Regular cardiac myocyte (primary cell): ENCODE data around the gene DDX3X. TPM values are rescaled to one million over a fixed set of nuclear protein-coding genes. Genes with fewer than 3 reads are reported as not detected.

Experiments
- total RNA-seq: library from RNA; depleted of rRNA; stranded (reverse); fragments of >200 nt; gene quantifications from 2 replicates; pipeline ENCODE4 v1.2.3, GENCODE V29; 2014

Gene DDX3X
- 242 and 256 TPM in 2 replicates for total RNA-seq

GRCh38 chrX:41333744-41334362 is at the start of gene DDX3X:
Gene DDX3X, plus strand, starts transcription at chrX:41334162. Its CDS starts 91 bp downstream, at chrX:41334253.

Other genes with a start within 250 kb of the DDX3X start
- gene USP9X, start 248.7 kb upstream of the DDX3X start, total RNA-seq, result 107 and 114 TPM in 2 replicates
- not detected in 2 replicates for gene NYX, start 113.2 kb downstream of the DDX3X start, total RNA-seq